GM19395 (cell line): ENCODE results near the gene IRF7.

Experiments used
- ATAC-seq: cut with Tn5 transposase; IDR thresholded peaks from one replicate; pipeline ENCODE4 v1.9.1; 2021; ENCODE audit warnings: mild to moderate bottlenecking, moderate library complexity; ENCODE audit not compliant: unreplicated experiment

IRF7 gene

DNA sequence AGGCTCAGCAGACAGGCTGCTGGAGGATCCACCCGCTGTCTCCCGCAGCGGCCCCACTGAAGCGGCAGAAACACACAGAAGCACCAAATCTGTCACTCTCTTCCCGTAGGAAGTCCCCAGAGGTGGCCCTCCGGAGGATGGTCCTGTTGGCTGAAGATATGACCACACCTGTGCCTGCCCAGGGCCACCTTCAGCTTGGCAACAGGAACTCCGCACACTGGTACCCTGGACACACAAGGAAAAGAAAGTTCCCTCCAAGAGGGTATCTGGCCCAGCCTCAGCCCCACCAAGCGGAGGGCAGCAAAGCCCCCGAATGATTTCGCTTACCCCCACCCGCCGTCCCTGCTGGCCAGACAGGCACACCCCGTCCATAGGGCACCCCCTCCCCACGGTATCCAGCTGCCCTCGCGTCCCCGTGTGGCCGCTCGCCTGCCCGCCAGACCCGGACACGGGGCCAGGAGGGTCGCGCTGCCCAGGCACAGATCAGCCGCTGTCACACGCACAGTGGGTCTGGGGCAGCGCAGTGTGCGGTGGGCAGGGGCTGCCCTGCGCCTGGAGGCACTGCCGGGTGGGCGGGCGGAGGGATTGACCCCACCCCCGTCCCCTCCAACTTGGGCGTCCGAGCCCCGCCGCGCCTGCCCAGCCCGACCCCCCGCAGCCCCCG lies 48.0 kb downstream of the IRF7 start:
- peak; percentile 9 for ATAC-seq

DNA sequence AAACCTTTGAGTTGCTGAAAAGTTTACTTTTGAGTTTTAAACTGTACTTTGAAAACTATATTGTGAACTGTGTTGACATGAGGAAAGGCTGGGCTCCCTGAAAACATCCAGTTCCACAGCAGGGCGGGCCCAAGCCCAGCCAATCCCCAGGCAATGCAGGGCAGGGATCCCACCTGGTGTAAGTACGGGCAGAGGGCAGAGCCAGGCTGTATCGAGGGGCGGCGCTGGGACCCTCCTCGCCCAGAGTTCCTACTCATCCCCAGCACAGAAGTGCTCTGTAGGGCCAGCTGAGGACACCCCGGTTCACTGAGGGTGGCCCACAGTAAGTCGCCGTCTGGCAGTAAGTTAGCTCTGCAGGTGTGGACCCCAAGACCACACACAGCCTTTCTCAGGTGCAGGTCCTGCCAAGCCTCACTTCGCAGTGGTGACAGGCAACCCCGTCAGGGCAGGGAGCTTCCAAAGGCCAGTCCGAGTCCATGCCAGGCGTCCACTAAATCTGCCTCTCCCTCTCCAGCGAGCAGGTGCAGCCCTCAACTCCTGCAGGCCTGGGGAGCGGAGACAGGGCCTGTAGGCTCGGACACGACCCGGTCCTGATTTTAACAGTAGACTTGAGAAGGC lies 48.6 kb downstream of the IRF7 start:
- ATAC-seq, result no peak

DNA sequence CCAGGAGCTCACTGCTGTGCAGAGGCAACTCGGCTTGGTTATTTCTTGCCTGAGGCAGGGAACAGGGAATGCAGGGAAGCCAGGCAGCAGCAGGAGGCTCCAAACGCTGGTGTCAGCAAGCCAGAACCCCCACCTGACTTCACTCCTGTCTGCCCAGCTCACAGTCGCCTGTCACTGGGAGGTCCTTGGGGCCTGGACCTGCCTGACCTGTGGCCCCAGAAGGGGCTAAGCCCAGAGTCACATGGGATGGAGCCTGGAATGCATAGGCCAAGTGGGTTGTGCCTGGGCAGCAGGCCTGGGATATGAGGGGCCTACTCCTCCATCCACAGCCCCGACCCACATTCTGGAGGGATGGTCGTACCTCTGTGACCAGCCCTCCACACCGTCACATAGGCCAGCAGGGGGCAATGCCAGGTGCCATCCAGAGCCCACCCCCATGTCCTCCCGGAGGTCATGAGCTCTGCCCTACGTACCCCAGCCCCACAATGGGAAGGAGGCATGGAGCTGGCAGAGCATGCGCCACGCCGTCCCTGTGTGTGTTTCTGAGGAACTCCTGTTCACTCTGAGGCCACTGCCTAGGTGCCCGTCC lies 49.7 kb downstream of the IRF7 start:
- ATAC-seq, result no peak

DNA sequence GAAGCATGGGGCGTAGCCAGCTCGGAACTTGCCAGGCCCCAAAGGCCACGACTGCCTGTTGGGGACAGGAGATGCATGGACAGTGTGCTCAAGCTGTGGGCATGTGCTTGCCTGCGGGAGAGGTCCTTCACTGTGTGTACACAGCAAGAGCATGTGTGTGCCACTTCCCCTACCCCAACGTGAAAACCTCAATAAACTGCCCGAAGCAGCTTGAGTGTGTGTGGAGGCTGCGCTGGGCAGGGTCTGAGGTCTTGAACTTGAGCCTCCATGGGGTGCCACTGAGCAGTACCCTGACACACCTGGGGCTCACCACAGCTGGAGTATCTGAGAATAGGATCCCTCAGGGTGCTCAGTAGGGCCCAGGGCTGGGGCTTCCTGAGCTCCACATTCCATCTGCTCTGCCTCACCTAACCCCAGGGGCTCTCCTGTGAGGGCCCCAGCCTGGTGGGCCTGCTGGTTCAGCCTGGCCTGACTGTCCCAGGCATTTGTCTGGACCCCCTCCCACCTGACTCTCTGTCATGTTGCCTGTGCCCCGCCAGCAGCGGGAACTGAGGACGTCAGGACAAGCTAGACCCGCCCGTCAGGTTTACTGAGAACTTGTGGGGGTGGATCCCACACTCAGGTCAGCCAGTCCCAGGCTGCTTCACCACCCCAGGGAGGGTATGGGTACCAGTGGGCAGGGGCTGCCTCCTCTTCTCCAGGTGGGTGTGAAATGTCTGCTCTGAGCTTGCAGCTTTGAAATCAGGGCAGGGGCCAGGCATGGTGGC lies 51.8 kb downstream of the IRF7 start:
- no peak for ATAC-seq

GRCh38 chr11:563066-563811 lies 52.5 kb downstream of the IRF7 start:
- no peak for ATAC-seq
